ENCODE data around the gene TRUB2. TPM values are rescaled to one million over a fixed set of nuclear protein-coding genes. Genes with fewer than 3 reads are reported as not detected.

Gene TRUB2, protein sequence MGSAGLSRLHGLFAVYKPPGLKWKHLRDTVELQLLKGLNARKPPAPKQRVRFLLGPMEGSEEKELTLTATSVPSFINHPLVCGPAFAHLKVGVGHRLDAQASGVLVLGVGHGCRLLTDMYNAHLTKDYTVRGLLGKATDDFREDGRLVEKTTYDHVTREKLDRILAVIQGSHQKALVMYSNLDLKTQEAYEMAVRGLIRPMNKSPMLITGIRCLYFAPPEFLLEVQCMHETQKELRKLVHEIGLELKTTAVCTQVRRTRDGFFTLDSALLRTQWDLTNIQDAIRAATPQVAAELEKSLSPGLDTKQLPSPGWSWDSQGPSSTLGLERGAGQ
- total RNA-seq: 10 to 100 TPM; 15.0 to 68.2 (median 43.5) TPM
- polyA plus RNA-seq: 10 to 100 TPM; 20.7 to 55.2 (median 23.7) TPM
- long read RNA-seq, donor 1, full-length matches to known transcripts: 29 of 162 reads
- long read RNA-seq, donor 1, partial matches to known transcripts: 125 of 162 reads
- long read RNA-seq, donor 1, other reads (novel, unspliced or antisense): 8 of 162 reads
- long read RNA-seq, donor 2, full-length matches to known transcripts: 11 of 11 reads
- long read RNA-seq, donor 2, partial matches to known transcripts: 0 of 11 reads
- long read RNA-seq, donor 2, other reads (novel, unspliced or antisense): 0 of 11 reads
- long read RNA-seq, donor 3, full-length matches to known transcripts: 19 of 19 reads
- long read RNA-seq, donor 3, partial matches to known transcripts: 0 of 19 reads
- long read RNA-seq, donor 3, other reads (novel, unspliced or antisense): 0 of 19 reads
- long read RNA-seq, donor 4, full-length matches to known transcripts: 62 of 68 reads
- long read RNA-seq, donor 4, partial matches to known transcripts: 1 of 68 reads
- long read RNA-seq, donor 4, other reads (novel, unspliced or antisense): 5 of 68 reads
- long read RNA-seq, donor 5, full-length matches to known transcripts: 112 of 120 reads
- long read RNA-seq, donor 5, partial matches to known transcripts: 2 of 120 reads
- long read RNA-seq, donor 5, other reads (novel, unspliced or antisense): 6 of 120 reads
- long read RNA-seq, donor 6, full-length matches to known transcripts: 30 of 37 reads
- long read RNA-seq, donor 6, partial matches to known transcripts: 2 of 37 reads
- long read RNA-seq, donor 6, other reads (novel, unspliced or antisense): 5 of 37 reads
- long read RNA-seq, donor 7, full-length matches to known transcripts: 16 of 33 reads
- long read RNA-seq, donor 7, partial matches to known transcripts: 17 of 33 reads
- long read RNA-seq, donor 7, other reads (novel, unspliced or antisense): 0 of 33 reads
- long read RNA-seq, donor 8, full-length matches to known transcripts: 29 of 29 reads
- long read RNA-seq, donor 8, partial matches to known transcripts: 0 of 29 reads
- long read RNA-seq, donor 8, other reads (novel, unspliced or antisense): 0 of 29 reads
- long read RNA-seq, donor 9, full-length matches to known transcripts: 13 of 13 reads
- long read RNA-seq, donor 9, partial matches to known transcripts: 0 of 13 reads
- long read RNA-seq, donor 9, other reads (novel, unspliced or antisense): 0 of 13 reads
- long read RNA-seq, donor 10, full-length matches to known transcripts: 9 of 9 reads
- long read RNA-seq, donor 10, partial matches to known transcripts: 0 of 9 reads
- long read RNA-seq, donor 10, other reads (novel, unspliced or antisense): 0 of 9 reads

DNA sequence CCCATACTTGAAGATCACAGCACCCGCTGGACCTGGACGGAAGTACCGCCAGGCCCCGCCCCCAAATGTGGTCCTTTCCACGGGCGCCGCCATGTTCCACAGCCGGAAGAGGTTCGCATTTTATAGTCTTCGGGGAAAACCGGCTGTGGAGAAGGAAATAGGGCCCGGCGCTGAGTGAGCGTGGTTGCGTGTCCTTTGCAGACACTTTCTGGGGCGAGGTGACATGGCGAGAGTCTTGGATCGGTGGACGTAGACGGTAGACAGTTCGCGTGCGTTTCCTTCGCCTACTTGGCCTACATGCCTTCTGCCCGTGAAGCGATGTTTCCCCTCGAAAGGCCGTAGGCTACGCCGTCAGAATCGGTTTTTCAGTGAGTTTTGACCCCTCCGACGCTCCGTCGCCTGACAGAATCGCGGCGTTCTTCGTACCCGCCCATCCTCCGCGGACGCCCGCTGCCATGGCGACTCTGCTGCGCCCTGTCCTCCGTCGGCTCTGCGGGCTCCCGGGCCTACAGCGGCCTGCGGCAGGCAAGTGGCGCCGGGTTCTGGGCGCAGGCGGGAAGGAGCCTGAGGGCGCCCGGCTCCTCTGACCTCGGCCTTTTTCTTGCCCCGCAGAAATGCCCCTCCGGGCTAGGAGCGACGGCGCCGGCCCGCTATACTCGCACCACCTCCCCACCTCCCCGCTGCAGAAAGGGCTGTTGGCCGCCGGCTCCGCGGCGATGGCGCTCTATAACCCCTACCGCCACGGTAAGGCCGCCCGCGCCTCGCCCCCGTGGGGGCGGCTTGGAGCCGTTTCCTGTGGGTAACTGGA lies at the start of gene TRUB2, which contains the start of gene COQ4:
TRUB2 (minus strand) TSS at position 44 of the 808 bp plus-strand sequence; CDS start at position 5, 39 bp downstream.
COQ4 (plus strand) TSS at position 436 of the 808 bp plus-strand sequence; CDS start at position 456, 20 bp downstream.
- H3K27ac ChIP-seq: peak within 1 kb of the TSS; percentile 77 to 96 (median 81)
- H3K4me3 ChIP-seq: peak within 1 kb of the TSS; percentile 24 to 85 (median 72)
- H3K36me3 ChIP-seq (replicated peaks in 1 of 2): peaks cover 0 to 35% of the 10 kb centered on the region in 2 donors
- intact Hi-C loops (cut with DNase I): no loop called here
- no peaks in the 10 kb centered on the region for H3K27me3 ChIP-seq
- TF ChIP-seq, protein P1, sequence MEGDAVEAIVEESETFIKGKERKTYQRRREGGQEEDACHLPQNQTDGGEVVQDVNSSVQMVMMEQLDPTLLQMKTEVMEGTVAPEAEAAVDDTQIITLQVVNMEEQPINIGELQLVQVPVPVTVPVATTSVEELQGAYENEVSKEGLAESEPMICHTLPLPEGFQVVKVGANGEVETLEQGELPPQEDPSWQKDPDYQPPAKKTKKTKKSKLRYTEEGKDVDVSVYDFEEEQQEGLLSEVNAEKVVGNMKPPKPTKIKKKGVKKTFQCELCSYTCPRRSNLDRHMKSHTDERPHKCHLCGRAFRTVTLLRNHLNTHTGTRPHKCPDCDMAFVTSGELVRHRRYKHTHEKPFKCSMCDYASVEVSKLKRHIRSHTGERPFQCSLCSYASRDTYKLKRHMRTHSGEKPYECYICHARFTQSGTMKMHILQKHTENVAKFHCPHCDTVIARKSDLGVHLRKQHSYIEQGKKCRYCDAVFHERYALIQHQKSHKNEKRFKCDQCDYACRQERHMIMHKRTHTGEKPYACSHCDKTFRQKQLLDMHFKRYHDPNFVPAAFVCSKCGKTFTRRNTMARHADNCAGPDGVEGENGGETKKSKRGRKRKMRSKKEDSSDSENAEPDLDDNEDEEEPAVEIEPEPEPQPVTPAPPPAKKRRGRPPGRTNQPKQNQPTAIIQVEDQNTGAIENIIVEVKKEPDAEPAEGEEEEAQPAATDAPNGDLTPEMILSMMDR (IDR thresholded peaks at IDR 0.05): no peak
- peak in 1 of 2 donors; percentile 40 for TF ChIP-seq POLR2A (IDR thresholded peaks at IDR 0.05)
- H3K9me3 ChIP-seq (replicated peaks in 1 of 3): no peaks in the 10 kb centered on the region
- DNase-seq: peak; percentile 91 to 97 (median 94)
- peaks cover 17 to 22% of the 10 kb centered on the region in 2 donors for H3K4me1 ChIP-seq (replicated peaks in 1 of 2)
- 0 to 1% (median 0%) methylated on average over 17 to 83 of the region's 83 CpGs for WGBS, 4 donors

DNA sequence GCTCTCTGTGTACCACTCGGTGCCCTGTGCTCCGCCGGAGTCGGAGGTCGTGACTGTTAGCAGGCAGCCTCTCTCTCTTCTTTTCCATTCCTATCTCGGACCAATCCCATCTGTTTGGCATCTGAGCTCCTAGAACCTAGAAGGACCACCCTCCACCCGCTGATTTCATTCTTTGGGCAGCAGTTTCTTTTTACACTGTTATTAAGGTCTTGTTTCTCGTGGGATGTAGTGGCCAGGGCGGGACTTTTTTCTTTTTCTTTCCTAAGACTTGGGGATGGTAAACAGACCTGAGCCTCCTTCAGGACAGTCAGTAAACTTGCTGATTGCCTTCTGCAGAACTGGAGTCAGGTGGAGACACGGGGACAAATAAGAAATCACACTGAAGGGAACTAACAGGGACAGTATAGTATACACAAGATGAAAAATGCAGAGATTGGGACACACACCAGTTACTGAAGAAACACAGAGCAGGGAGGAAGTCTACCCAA lies 49.4 kb upstream of the TRUB2 start:
- H3K4me1 ChIP-seq (replicated peaks in 1 of 2): peaks cover 14 to 35% of the 10 kb centered on the region in 2 donors
- peak overlapping the region; percentile 72 to 98 (median 86) for H3K27ac ChIP-seq
- no peaks in the 10 kb centered on the region for H3K36me3 ChIP-seq (replicated peaks in 1 of 2)
- TF ChIP-seq POLR2A (IDR thresholded peaks at IDR 0.05): no peak
- TF ChIP-seq, protein P1 (IDR thresholded peaks at IDR 0.05): no peak
- H3K9me3 ChIP-seq (replicated peaks in 1 of 3): no peaks in the 10 kb centered on the region
- intact Hi-C loops (cut with DNase I): no loop called here
- no peak for DNase-seq
- H3K4me3 ChIP-seq: peak overlapping the region; percentile 16 to 99 (median 89)
- no peaks in the 10 kb centered on the region for H3K27me3 ChIP-seq
- 1 to 2% (median 1%) methylated on average over 10 of the region's 10 CpGs for WGBS, 4 donors

Measured in adrenal gland (tissue), 19 donors.